HL-60 (cell line): ENCODE results near the gene CTXN3.

Experiments
- DNase-seq, 2 experiments: peaks; one replicate each; pipeline ENCODE4 v3.0.0-alpha.2; 2010 to 2020; ENCODE audit warnings: low read depth in 1 of 2, low spot score in 1 of 2
- H3K27ac ChIP-seq: fragments of 250-450 bp; sonication (Bioruptor Pico); replicated peaks from 2 replicates; pipeline ENCODE4 v1.5.1; 2020; ENCODE audit warnings: mild to moderate bottlenecking, moderate library complexity
- H3K27me3 ChIP-seq: fragments of 250-450 bp; sonication (Bioruptor Pico); 2 replicates; pipeline ENCODE4 v1.5.1; 2021; ENCODE audit warnings: mild to moderate bottlenecking, moderate library complexity; ENCODE audit not compliant: insufficient read depth, poor library complexity, severe bottlenecking
- H3K4me3 ChIP-seq: replicated peaks from 2 replicates; pipeline ENCODE4 v1.5.1; 2011; ENCODE audit warnings: mild to moderate bottlenecking, control low read depth, low read length; ENCODE audit not compliant: insufficient read depth
- CTCF ChIP-seq: IDR thresholded peaks from one replicate; pipeline ENCODE4 v1.5.1; 2011; ENCODE audit warnings: low read length, control low read depth, inconsistent platforms; ENCODE audit not compliant: insufficient read depth
- GABPA ChIP-seq: IDR thresholded peaks from 2 replicates; pipeline ENCODE4 v1.6.1; 2012; ENCODE audit warnings: low read depth
- POLR2AphosphoS5 ChIP-seq: IDR thresholded peaks from 2 replicates; pipeline ENCODE4 v1.6.1; 2012; ENCODE audit warnings: low read depth
- REST ChIP-seq: IDR thresholded peaks from 2 replicates; pipeline ENCODE4 v1.6.1; 2012; ENCODE audit warnings: low read depth; ENCODE audit not compliant: insufficient replicate concordance
- SPI1 ChIP-seq: IDR thresholded peaks from 2 replicates; pipeline ENCODE4 v1.6.1; 2012; ENCODE audit warnings: low read depth, mild to moderate bottlenecking, borderline replicate concordance

The CTXN3 gene

GRCh38 chr5:127707209-127707608, 58.3 kb downstream of the CTXN3 start:
- H3K27ac ChIP-seq, result no peak overlapping the region
- TF ChIP-seq GABPA (no peak), REST (no peak), SPI1 (no peak), CTCF (no peak), POLR2AphosphoS5 (no peak)
- no peaks in the 10 kb centered on the region for H3K27me3 ChIP-seq
- no peak overlapping the region for H3K4me3 ChIP-seq
- DNase-seq, result no peak
